Peyer's patch (tissue), 4 donors: Measurements from ENCODE around the gene TANGO6.
A peak's percentile ranks its signal among the peaks of the same experiment; 100 is the strongest.
"Not testable (repeated sequence)": the region's sequence is repeated elsewhere in the genome, so short reads cannot be mapped to it uniquely, and the experiment has no call there.

Experiments used
- POLR2A ChIP-seq, 2 donors: fragments of 450-650 bp; IDR thresholded peaks; one replicate each; pipeline ENCODE4 v1.5.1; 2017; ENCODE audit warnings: antibody characterized with exemption in 2 of 2, mild to moderate bottlenecking in 2 of 2, moderate library complexity in 2 of 2
- TF ChIP-seq, protein P1 (sequence below), 6 experiments: fragments of 450-650 bp in 4 of 6; fragments of 200-600 bp in 2 of 6; sonication (generic) in 1 of 6; IDR thresholded peaks; one replicate each; pipeline ENCODE4 v1.5.1; 2017 to 2019; ENCODE audit warnings: antibody characterized with exemption in 6 of 6, mild to moderate bottlenecking in 3 of 6, moderate library complexity in 1 of 6

DNA sequence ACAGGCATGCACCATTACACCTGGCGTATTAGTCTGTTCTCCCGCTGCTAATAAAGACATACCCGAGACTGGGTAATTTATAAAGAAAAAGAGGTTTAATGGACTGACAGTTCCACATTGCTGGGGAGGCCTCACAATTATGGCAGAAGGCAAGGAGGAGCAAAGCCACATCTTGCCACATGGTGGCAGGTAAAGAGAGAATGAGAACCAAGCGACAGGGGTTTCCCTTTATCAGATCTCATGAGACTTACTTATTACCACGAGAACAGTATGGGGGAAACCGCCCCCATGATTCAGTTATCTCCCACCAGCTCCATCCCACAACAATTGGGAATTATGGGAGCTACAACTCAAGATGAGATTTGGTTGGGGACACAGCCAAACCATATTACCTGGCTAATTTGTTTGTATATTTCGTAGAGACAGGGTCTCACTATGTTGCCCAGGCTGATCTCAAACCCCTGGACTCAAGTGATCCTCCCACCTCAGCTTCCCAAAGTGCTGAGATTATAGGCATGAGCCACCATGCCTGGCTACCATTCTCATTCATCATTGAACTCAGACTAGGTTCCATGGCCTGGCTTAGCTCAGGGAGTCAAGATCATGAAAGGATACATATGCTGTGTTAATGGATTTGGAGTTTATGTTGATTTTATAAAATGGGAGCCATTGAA lies 147.0 kb downstream of the TANGO6 start:
- TF ChIP-seq, protein P1, sequence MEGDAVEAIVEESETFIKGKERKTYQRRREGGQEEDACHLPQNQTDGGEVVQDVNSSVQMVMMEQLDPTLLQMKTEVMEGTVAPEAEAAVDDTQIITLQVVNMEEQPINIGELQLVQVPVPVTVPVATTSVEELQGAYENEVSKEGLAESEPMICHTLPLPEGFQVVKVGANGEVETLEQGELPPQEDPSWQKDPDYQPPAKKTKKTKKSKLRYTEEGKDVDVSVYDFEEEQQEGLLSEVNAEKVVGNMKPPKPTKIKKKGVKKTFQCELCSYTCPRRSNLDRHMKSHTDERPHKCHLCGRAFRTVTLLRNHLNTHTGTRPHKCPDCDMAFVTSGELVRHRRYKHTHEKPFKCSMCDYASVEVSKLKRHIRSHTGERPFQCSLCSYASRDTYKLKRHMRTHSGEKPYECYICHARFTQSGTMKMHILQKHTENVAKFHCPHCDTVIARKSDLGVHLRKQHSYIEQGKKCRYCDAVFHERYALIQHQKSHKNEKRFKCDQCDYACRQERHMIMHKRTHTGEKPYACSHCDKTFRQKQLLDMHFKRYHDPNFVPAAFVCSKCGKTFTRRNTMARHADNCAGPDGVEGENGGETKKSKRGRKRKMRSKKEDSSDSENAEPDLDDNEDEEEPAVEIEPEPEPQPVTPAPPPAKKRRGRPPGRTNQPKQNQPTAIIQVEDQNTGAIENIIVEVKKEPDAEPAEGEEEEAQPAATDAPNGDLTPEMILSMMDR (IDR thresholded peaks at IDR 0.05), result peak in 3 of 6 experiments; percentile 12 to 31 (median 17)
- not testable (repeated sequence) for TF ChIP-seq POLR2A (IDR thresholded peaks at IDR 0.05)
